H1 (cell line): ENCODE measurements around the gene MPEG1. TPM values are rescaled to one million over a fixed set of nuclear protein-coding genes. Genes with fewer than 3 reads are reported as not detected.
A peak's percentile ranks its signal among the peaks of the same experiment; 100 is the strongest.

Experiments
- SIN3A ChIP-seq, 2 experiments: IDR thresholded peaks in 1 of 2; conservative IDR thresholded peaks in 1 of 2; 2 replicates each; pipeline ENCODE4 v1.6.1; 2011 to 2012; ENCODE audit warnings: low read length in 2 of 2, improper control_type of control experiment in 1 of 2, low read depth in 1 of 2, mild to moderate bottlenecking in 1 of 2
- polyA plus RNA-seq, 7 experiments: library from polyadenylated mRNA; depleted of rRNA in 3 of 7; stranded (reverse) in 5 of 7; unstranded in 2 of 7; fragments of >200 nt in 5 of 7; fragments of 200-250 nt in 2 of 7; gene quantifications; 1 replicate in 5 of 7; 2 replicates in 1 of 7; 4 replicates in 1 of 7; pipeline versions ENCODE4 v1.2.1 to v1.2.3, GENCODE V29; 2011 to 2013; ENCODE audit warnings: missing spikeins in 2 of 7, mixed read lengths in 2 of 7
- total RNA-seq: library from RNA; stranded (reverse); fragmentation: NEBNext Ultra II Directional; extraction: Animal tissue kit (Norgen Biotek cat#: 25700); gene quantifications from 2 replicates; pipeline ENCODE4 v1.2.1, GENCODE V29; 2021

Gene MPEG1
- total and polyA plus RNA-seq, 2 of the 8 experiments (the other 6 are each of a cell fraction or from before 2014, with no cell fraction given): not detected

- peak in 1 of 2 experiments; percentile 81; a peak in 1 of 4 replicates for TF ChIP-seq SIN3A (conservative IDR thresholded peaks at IDR 0.05 in 1 of 2, IDR thresholded peaks at IDR 0.05 in 1 of 2; ENCODE audit: low read depth in 1 of 2, low read length in 2 of 2)
Observed at GRCh38 chr11:59206635-59207034, 6.1 kb downstream of the MPEG1 start (continued).
